Measurements from ENCODE around the gene IMPG2. TPM values are rescaled to one million over a fixed set of nuclear protein-coding genes. Genes with fewer than 3 reads are reported as not detected.

The IMPG2 gene
- total RNA-seq, 2 experiments from 2014 or later, result 0.45 to 0.66 TPM

GRCh38 chr3:101340591-101340990 lies 20.2 kb upstream of the IMPG2 start:
- Mint-ChIP-seq H3K36me3 (ENCODE audit: low read depth) (peaks cover 87% of the 10 kb centered on the region), H3K9me3 (no peaks in the 10 kb centered on the region), H3K27ac (no peak overlapping the region), H3K4me3 (no peak overlapping the region), H3K4me1 (ENCODE audit: low read depth) (no peaks in the 10 kb centered on the region), H3K27me3 (no peaks in the 10 kb centered on the region)
- Histone ChIP-seq H3K27ac (ENCODE audit: low read depth in 1 of 2, low read length in 2 of 2) (no peak overlapping the region), H3K36me3 (ENCODE audit: insufficient read depth, low read length) (peaks cover 51% of the 10 kb centered on the region), H3K4me3 (ENCODE audit: low read length) (no peak overlapping the region), H3K4me1 (ENCODE audit: insufficient read depth, low read length) (no peaks in the 10 kb centered on the region), H3K27me3 (ENCODE audit: control insufficient read depth in 1 of 2, insufficient read depth in 2 of 2, low read length in 2 of 2) (no peaks in the 10 kb centered on the region), H3K9me3 (ENCODE audit: control insufficient read depth in 1 of 2, insufficient read depth in 1 of 2, low read length in 2 of 2) (no peaks in the 10 kb centered on the region)
- intact Hi-C loops (cut with DNase I, micrococcal nuclease), result no loop called here
- ChIA-PET CTCF (no interaction called here), POLR2A (interaction anchor here (1.4 kb wide), 1 partner anchor 14 kb away, joined by 3 read pairs; no protein-coding TSS in a partner anchor)
- no peak for TF ChIP-seq CTCF (IDR thresholded peaks at IDR 0.05)
- DNase-seq (no peak), ATAC-seq (ENCODE audit: poor library complexity) (no peak)

- no peak overlapping the region for H3K4me3 ChIP-seq (ENCODE audit: low read length)
- no peak for ATAC-seq (ENCODE audit: poor library complexity)
- H3K4me1 ChIP-seq (ENCODE audit: insufficient read depth, low read length), result no peaks in the 10 kb centered on the region
- no peak for DNase-seq
- H3K27me3 ChIP-seq (ENCODE audit: control insufficient read depth in 1 of 2, insufficient read depth in 2 of 2, low read length in 2 of 2), result no peaks in the 10 kb centered on the region
- Mint-ChIP-seq H3K27me3 (no peaks in the 10 kb centered on the region), H3K36me3 (ENCODE audit: low read depth) (peaks cover 74% of the 10 kb centered on the region), H3K27ac (no peak overlapping the region), H3K4me3 (no peak overlapping the region), H3K4me1 (ENCODE audit: low read depth) (no peaks in the 10 kb centered on the region), H3K9me3 (no peaks in the 10 kb centered on the region)
- intact Hi-C loops (cut with DNase I, micrococcal nuclease), result no loop called here
- no peak for TF ChIP-seq CTCF (IDR thresholded peaks at IDR 0.05)
- H3K36me3 ChIP-seq (ENCODE audit: insufficient read depth, low read length), result peaks cover 51% of the 10 kb centered on the region
- POLR2A ChIA-PET, result no interaction called here
- H3K9me3 ChIP-seq (ENCODE audit: control insufficient read depth in 1 of 2, insufficient read depth in 1 of 2, low read length in 2 of 2), result no peaks in the 10 kb centered on the region
- no peak overlapping the region for H3K27ac ChIP-seq (ENCODE audit: low read depth in 1 of 2, low read length in 2 of 2)
- CTCF ChIA-PET, result no interaction called here
These were observed 13.5 kb upstream of the IMPG2 start for GRCh38 chr3:101333883-101334282.

- Histone ChIP-seq H3K9me3 (ENCODE audit: control insufficient read depth in 1 of 2, insufficient read depth in 1 of 2, low read length in 2 of 2) (no peaks in the 10 kb centered on the region), H3K27me3 (ENCODE audit: control insufficient read depth in 1 of 2, insufficient read depth in 2 of 2, low read length in 2 of 2) (no peaks in the 10 kb centered on the region), H3K27ac (ENCODE audit: low read depth in 1 of 2, low read length in 2 of 2) (no peak overlapping the region), H3K4me1 (ENCODE audit: insufficient read depth, low read length) (no peaks in the 10 kb centered on the region), H3K4me3 (ENCODE audit: low read length) (no peak overlapping the region), H3K36me3 (ENCODE audit: insufficient read depth, low read length) (peaks cover 53% of the 10 kb centered on the region)
- Mint-ChIP-seq H3K36me3 (ENCODE audit: low read depth) (peaks cover 64% of the 10 kb centered on the region), H3K27ac (no peak overlapping the region), H3K9me3 (no peaks in the 10 kb centered on the region), H3K27me3 (no peaks in the 10 kb centered on the region), H3K4me3 (no peak overlapping the region), H3K4me1 (ENCODE audit: low read depth) (no peaks in the 10 kb centered on the region)
- intact Hi-C loops (cut with DNase I, micrococcal nuclease), result no loop called here
- no peak for ATAC-seq (ENCODE audit: poor library complexity)
- DNase-seq, result no peak
- POLR2A ChIA-PET, result interaction anchor here (1.2 kb wide), 1 partner anchor 21 kb away, joined by 4 read pairs; no protein-coding TSS in a partner anchor
- TF ChIP-seq CTCF (IDR thresholded peaks at IDR 0.05), result no peak
- CTCF ChIA-PET, result interaction anchor here (0.6 kb wide), 1 partner anchor 259 kb away, joined by 3 read pairs; no protein-coding TSS in a partner anchor
These were observed 8.8 kb upstream of the IMPG2 start for GRCh38 chr3:101329016-101329673.
